BJ (cell line): Measurements from ENCODE around the gene GOSR2. TPM values are rescaled to one million over a fixed set of nuclear protein-coding genes. Genes with fewer than 3 reads are reported as not detected.

Experiments
- CTCF ChIA-PET: fragments of 350-600 bp; formaldehyde crosslinking; extraction: SDS; loops from one replicate; lab custom pipeline; 2021; ENCODE audit warnings: antibody characterized with exemption, inconsistent platforms; lab: Yijun Ruan, JAX
- POLR2A ChIA-PET: fragments of 300-600 bp; sonication (Branson Sonifier 250); formaldehyde crosslinking; extraction: SDS; loops from one replicate; lab custom pipeline; 2021; ENCODE audit warnings: antibody characterized with exemption; lab: Charles Lee
- DNase-seq: peaks from one replicate; pipeline ENCODE4 v3.0.0-alpha.2; 2011; ENCODE audit warnings: low read depth
- H3K27me3 ChIP-seq: 2 replicates; pipeline ENCODE4 v1.6.0; 2011; ENCODE audit warnings: low read length; ENCODE audit not compliant: control insufficient read depth, insufficient read depth
- H3K36me3 ChIP-seq: 2 replicates; pipeline ENCODE4 v1.5.1; 2011; ENCODE audit warnings: low read length; ENCODE audit not compliant: control insufficient read depth, insufficient read depth
- H3K4me3 ChIP-seq: 2 replicates; pipeline ENCODE4 v1.5.1; 2011; ENCODE audit warnings: low read depth, mild to moderate bottlenecking, control low read depth, low read length
- polyA plus RNA-seq: library from polyadenylated mRNA; depleted of rRNA; stranded (reverse); fragments of >200 nt; gene quantifications from 2 replicates; pipeline ENCODE4 v1.2.3, GENCODE V29; 2011
- TF ChIP-seq, protein P1 (sequence below): IDR thresholded peaks from 2 replicates; pipeline ENCODE4 v1.5.1; 2011; ENCODE audit warnings: low read depth, mild to moderate bottlenecking, control low read depth, inconsistent platforms, low read length, moderate library complexity; ENCODE audit not compliant: insufficient read depth

Gene GOSR2
- polyA plus RNA-seq, 1 experiment = 72.8 TPM

DNA sequence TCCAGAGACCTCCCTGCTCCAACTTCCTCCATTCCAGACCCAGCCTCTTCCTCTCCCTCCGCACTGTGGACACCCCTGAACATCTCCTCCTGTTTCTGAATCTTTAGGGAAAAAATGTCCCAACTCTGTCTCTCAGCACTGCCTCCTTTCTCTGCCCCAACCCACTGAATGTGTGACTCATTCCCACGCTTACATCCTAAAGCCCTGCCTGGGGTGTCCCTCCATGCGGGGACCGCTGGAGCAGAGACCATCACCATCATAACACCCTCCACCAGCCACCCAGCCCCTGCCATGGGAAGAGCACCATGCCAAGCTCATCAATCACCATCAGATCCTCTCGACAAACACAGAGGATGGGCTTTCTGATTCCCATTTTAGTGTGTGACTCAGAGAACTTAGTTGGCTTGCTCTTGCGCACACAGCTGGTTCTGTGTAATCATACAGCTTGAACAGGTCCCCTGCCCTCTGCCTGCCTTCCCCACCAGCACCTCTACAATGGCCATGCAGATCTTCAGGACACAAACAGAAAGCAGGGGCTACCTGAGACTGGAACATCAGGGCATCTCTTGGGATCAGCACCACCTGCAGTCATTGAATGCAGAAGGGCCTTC, 45.4 kb downstream of the GOSR2 start:
- POLR2A ChIA-PET = no interaction called here
- DNase-seq = no peak
- TF ChIP-seq, protein P1, sequence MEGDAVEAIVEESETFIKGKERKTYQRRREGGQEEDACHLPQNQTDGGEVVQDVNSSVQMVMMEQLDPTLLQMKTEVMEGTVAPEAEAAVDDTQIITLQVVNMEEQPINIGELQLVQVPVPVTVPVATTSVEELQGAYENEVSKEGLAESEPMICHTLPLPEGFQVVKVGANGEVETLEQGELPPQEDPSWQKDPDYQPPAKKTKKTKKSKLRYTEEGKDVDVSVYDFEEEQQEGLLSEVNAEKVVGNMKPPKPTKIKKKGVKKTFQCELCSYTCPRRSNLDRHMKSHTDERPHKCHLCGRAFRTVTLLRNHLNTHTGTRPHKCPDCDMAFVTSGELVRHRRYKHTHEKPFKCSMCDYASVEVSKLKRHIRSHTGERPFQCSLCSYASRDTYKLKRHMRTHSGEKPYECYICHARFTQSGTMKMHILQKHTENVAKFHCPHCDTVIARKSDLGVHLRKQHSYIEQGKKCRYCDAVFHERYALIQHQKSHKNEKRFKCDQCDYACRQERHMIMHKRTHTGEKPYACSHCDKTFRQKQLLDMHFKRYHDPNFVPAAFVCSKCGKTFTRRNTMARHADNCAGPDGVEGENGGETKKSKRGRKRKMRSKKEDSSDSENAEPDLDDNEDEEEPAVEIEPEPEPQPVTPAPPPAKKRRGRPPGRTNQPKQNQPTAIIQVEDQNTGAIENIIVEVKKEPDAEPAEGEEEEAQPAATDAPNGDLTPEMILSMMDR = no peak
- Histone ChIP-seq H3K36me3 (no peaks in the 10 kb centered on the region), H3K4me3 (no peak overlapping the region), H3K27me3 (peaks cover 6% of the 10 kb centered on the region)
- CTCF ChIA-PET = interaction anchor here (0.7 to 2.2 kb wide), 4 partner anchors 14 to 83 kb away, joined by 3 to 6 read pairs (median 4); no protein-coding TSS in a partner anchor

- CTCF ChIA-PET = interaction anchor here (0.7 to 2.2 kb wide), 4 partner anchors 15 to 83 kb away, joined by 3 to 6 read pairs (median 4); no protein-coding TSS in a partner anchor
- Histone ChIP-seq H3K27me3 (peaks cover 6% of the 10 kb centered on the region), H3K36me3 (no peaks in the 10 kb centered on the region), H3K4me3 (no peak overlapping the region)
- TF ChIP-seq, protein P1 = no peak
- DNase-seq = no peak
- POLR2A ChIA-PET = no interaction called here
Observed at GRCh38 chr17:46968896-46969295, 45.9 kb downstream of the GOSR2 start.

GRCh38 chr17:46971647-46972300, 48.8 kb downstream of the GOSR2 start:
- no peak for DNase-seq
- no peak overlapping the region for H3K4me3 ChIP-seq
- POLR2A ChIA-PET = no interaction called here
- H3K36me3 ChIP-seq = no peaks in the 10 kb centered on the region
- H3K27me3 ChIP-seq = peaks cover 12% of the 10 kb centered on the region
- CTCF ChIA-PET = interaction anchor here (2.3 kb wide), 1 partner anchor 29 kb away, joined by 9 read pairs; no protein-coding TSS in a partner anchor
- TF ChIP-seq, protein P1 = no peak

DNA sequence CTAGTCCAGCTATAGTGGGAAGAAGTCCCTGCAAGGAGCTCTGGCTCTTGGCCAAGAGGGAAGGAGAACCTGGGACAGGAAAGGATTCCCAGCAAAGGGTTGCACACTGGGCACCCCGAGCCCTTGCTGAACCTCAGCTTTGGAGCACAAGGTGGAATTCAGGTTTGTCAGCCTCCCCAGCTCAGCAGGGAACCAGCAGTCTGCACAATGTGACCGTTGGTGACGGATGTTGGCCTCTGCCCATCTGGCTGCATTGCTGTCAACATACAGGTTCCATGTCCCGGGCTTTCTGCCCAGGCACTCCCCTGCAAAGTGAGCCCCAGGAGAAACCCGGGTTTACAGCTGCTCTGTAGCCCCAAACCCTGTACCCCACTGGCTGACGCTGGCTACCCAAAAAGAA, 49.4 kb downstream of the GOSR2 start:
- DNase-seq = no peak
- Histone ChIP-seq H3K4me3 (no peak overlapping the region), H3K27me3 (peaks cover 15% of the 10 kb centered on the region), H3K36me3 (no peaks in the 10 kb centered on the region)
- TF ChIP-seq, protein P1 = no peak
- ChIA-PET POLR2A (no interaction called here), CTCF (interaction anchor here (2.3 kb wide), 1 partner anchor 29 kb away, joined by 9 read pairs; no protein-coding TSS in a partner anchor)

DNA sequence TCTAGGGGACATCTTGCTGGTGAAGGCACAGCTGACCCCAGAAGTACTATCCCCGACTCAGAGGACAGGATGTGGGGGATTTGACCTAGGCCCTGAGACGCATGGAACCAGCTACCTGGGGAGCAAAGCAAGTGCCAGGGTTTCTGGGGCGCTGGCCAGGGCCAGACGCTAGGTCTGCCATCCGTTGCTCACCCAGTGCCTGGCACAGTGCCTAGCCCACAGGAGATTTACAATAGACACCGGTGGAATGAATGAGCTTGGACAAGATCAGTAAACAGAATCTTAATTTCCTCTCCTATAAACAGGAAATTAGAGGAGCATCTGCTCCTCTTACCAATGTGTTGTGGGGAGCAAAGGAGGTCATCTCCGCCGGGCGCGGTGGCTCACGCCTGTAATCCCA, 51.1 kb downstream of the GOSR2 start:
- DNase-seq = no peak
- H3K4me3 ChIP-seq = no peak overlapping the region
- TF ChIP-seq, protein P1 = no peak
- no peaks in the 10 kb centered on the region for H3K36me3 ChIP-seq
- ChIA-PET CTCF (interaction anchor here (1.1 to 1.5 kb wide), 2 partner anchors 26 to 33 kb away, joined by 3 to 4 read pairs; no protein-coding TSS in a partner anchor), POLR2A (no interaction called here)
- peaks cover 26% of the 10 kb centered on the region for H3K27me3 ChIP-seq
